CD14-positive monocyte (primary cell): ENCODE data around the gene CCL15. TPM values are rescaled to one million over a fixed set of nuclear protein-coding genes. Genes with fewer than 3 reads are reported as not detected.

Experiments
- DNase-seq, 3 donors: peaks; one replicate each; pipeline ENCODE4 v3.0.0-alpha.2; 2011 to 2022
- H2AFZ ChIP-seq: 2 replicates; pipeline ENCODE4 v1.6.0; 2012; ENCODE audit warnings: mild to moderate bottlenecking, low read depth, low read length, inconsistent platforms; ENCODE audit not compliant: insufficient read depth, poor library complexity, severe bottlenecking
- H3K27ac ChIP-seq, 2 donors: 1 replicate in 1 of 2; 2 replicates in 1 of 2; pipeline ENCODE4 v1.5.1; 2012 to 2013; ENCODE audit warnings: low read length in 2 of 2, control low read depth in 1 of 2, inconsistent platforms in 1 of 2, low read depth in 1 of 2, mild to moderate bottlenecking in 1 of 2
- H3K27me3 ChIP-seq, 2 donors: one replicate each; pipeline versions ENCODE4 v1.6.0 to v1.6.1; 2011 to 2013; ENCODE audit warnings: low read length in 2 of 2; ENCODE audit not compliant: control insufficient read depth in 2 of 2, insufficient read depth in 2 of 2
- H3K36me3 ChIP-seq, 2 donors: replicated peaks in 1 of 2; 1 replicate in 1 of 2; 2 replicates in 1 of 2; pipeline versions ENCODE4 v1.5.1 to v1.6.1; 2012 to 2013; ENCODE audit warnings: low read length in 2 of 2, control low read depth in 1 of 2, inconsistent platforms in 1 of 2, mild to moderate bottlenecking in 1 of 2; ENCODE audit not compliant: insufficient read depth in 2 of 2, control insufficient read depth in 1 of 2
- H3K4me1 ChIP-seq, 2 donors: 1 replicate in 1 of 2; 2 replicates in 1 of 2; pipeline versions ENCODE4 v1.5.1 to v1.6.1; 2012 to 2013; ENCODE audit warnings: low read length in 2 of 2, control low read depth in 1 of 2, inconsistent platforms in 1 of 2, mild to moderate bottlenecking in 1 of 2, moderate library complexity in 1 of 2; ENCODE audit not compliant: insufficient read depth in 2 of 2, control insufficient read depth in 1 of 2
- H3K4me2 ChIP-seq: replicated peaks from 2 replicates; pipeline ENCODE3; 2012; ENCODE audit warnings: low read length, moderate library complexity, mild to moderate bottlenecking; ENCODE audit not compliant: poor library complexity, severe bottlenecking; ENCODE audit errors: extremely low read depth
- H3K4me3 ChIP-seq, 3 experiments: fragments of 200-600 bp in 1 of 3; sonication (generic) in 1 of 3; replicated peaks in 1 of 3; 1 replicate in 2 of 3; 2 replicates in 1 of 3; pipeline ENCODE4 v1.5.1; 2011 to 2013; ENCODE audit warnings: low read length in 3 of 3, mild to moderate bottlenecking in 3 of 3, control low read depth in 2 of 3, low read depth in 2 of 3, inconsistent platforms in 1 of 3, moderate library complexity in 1 of 3
- H3K79me2 ChIP-seq: 2 replicates; pipeline ENCODE4 v1.6.0; 2012; ENCODE audit warnings: mild to moderate bottlenecking, control low read depth, inconsistent platforms, low read length, moderate library complexity; ENCODE audit not compliant: insufficient read depth
- H3K9ac ChIP-seq: 2 replicates; pipeline ENCODE4 v1.6.0; 2017; ENCODE audit warnings: low read length, mild to moderate bottlenecking; ENCODE audit not compliant: insufficient read depth, poor library complexity, severe bottlenecking
- H3K9me3 ChIP-seq, 2 donors: replicated peaks in 1 of 2; 1 replicate in 1 of 2; 2 replicates in 1 of 2; pipeline versions ENCODE4 v1.5.1 to v1.6.1; 2012 to 2013; ENCODE audit warnings: low read length in 2 of 2, control low read depth in 1 of 2; ENCODE audit not compliant: control insufficient read depth in 1 of 2, insufficient read depth in 1 of 2
- H4K20me1 ChIP-seq: 2 replicates; pipeline ENCODE4 v1.6.0; 2012; ENCODE audit warnings: mild to moderate bottlenecking, low read length, control low read depth, moderate library complexity; ENCODE audit not compliant: insufficient read depth
- H3K27ac Mint-ChIP-seq, 7 donors: one replicate each; pipeline ENCODE4 v1.8.0; 2020; ENCODE audit warnings: mild to moderate bottlenecking in 7 of 7, mixed read lengths in 7 of 7, moderate library complexity in 6 of 7, inconsistent platforms in 2 of 7
- H3K27me3 Mint-ChIP-seq, 3 donors: one replicate each; pipeline ENCODE4 v1.8.0; 2021 to 2022; ENCODE audit warnings: low read depth in 3 of 3, mild to moderate bottlenecking in 3 of 3, mixed read lengths in 3 of 3, moderate library complexity in 3 of 3, inconsistent platforms in 1 of 3
- H3K36me3 Mint-ChIP-seq, 2 donors: one replicate each; pipeline ENCODE4 v1.8.0; 2020; ENCODE audit warnings: mixed read lengths in 2 of 2, inconsistent platforms in 1 of 2, mild to moderate bottlenecking in 1 of 2
- H3K4me1 Mint-ChIP-seq: one replicate; pipeline ENCODE4 v1.8.0; 2020; ENCODE audit warnings: mild to moderate bottlenecking, mixed read lengths
- H3K4me3 Mint-ChIP-seq, 2 donors: one replicate each; pipeline ENCODE4 v1.8.0; 2020; ENCODE audit warnings: mild to moderate bottlenecking in 2 of 2, mixed read lengths in 2 of 2, moderate library complexity in 1 of 2
- H3K9me3 Mint-ChIP-seq, 7 donors: one replicate each; pipeline ENCODE4 v1.8.0; 2020 to 2022; ENCODE audit warnings: mixed read lengths in 7 of 7, mild to moderate bottlenecking in 6 of 7, moderate library complexity in 6 of 7, inconsistent platforms in 2 of 7
- WGBS: methylation state at CpG from one replicate; pipeline ENCODE4 v1.1.5; 2013; ENCODE audit warnings: missing lambda C conversion rate; ENCODE audit not compliant: insufficient coverage; 5-methylcytosine and 5-hydroxymethylcytosine counted together
- intact Hi-C, 2 donors: fragments of 100-400 bp; cut with micrococcal nuclease; formaldehyde crosslinking; loops; one replicate each; pipeline versions ENCODE4 v1.15.0 to v1.15.1; 2023
- polyA plus RNA-seq, 3 donors: library from polyadenylated mRNA; depleted of rRNA in 1 of 3; unstranded in 2 of 3; stranded (reverse) in 1 of 3; fragments of 300-500 nt in 2 of 3; fragments of >200 nt in 1 of 3; fragmentation: Illumina TruSeq in 2 of 3; gene quantifications; 1 replicate in 2 of 3; 2 replicates in 1 of 3; pipeline ENCODE4 v1.2.3, GENCODE V29; 2012 to 2021
- TF ChIP-seq, protein P1 (sequence below): fragments of 200-600 bp; IDR thresholded peaks from one replicate; pipeline ENCODE4 v1.8.0; 2022; ENCODE audit warnings: antibody characterized with exemption, mild to moderate bottlenecking

The CCL15 gene
- polyA plus RNA-seq, 3 donors, result not detected

DNA sequence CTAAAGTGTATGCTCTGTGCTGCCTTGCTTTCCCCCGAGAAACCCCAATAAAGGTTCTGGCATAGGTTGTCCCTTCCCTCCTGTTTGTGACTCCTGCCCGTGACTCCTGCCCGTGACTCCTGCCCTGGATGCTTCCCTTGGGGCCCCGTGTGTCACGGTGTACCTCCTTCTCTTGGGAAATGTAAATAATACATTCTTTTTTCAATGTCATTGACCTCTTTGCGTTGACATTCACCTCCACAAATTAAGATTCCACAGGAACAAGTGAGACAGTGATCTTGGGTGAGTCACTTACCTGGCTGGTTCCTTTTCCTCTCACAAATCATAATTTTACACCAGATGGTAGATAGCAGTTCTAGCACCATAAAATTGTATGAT lies 632 bp downstream of the CCL15 start:
- H3K4me1 Mint-ChIP-seq, result peaks cover 11% of the 10 kb centered on the region
- H3K27ac Mint-ChIP-seq, result no peak overlapping the region
- Histone ChIP-seq H3K4me1 (no peaks in the 10 kb centered on the region), H3K4me2 (no peak overlapping the region), H3K36me3 (no peaks in the 10 kb centered on the region), H4K20me1 (no peaks in the 10 kb centered on the region), H3K27ac (no peak overlapping the region), H3K79me2 (no peaks in the 10 kb centered on the region), H2AFZ (no peak overlapping the region), H3K4me3 (no peak overlapping the region), H3K27me3 (no peaks in the 10 kb centered on the region), H3K9ac (no peak overlapping the region), H3K9me3 (no peaks in the 10 kb centered on the region)
- 91% methylated on average over 1 of the region's 6 CpGs for WGBS
- TF ChIP-seq, protein P1, sequence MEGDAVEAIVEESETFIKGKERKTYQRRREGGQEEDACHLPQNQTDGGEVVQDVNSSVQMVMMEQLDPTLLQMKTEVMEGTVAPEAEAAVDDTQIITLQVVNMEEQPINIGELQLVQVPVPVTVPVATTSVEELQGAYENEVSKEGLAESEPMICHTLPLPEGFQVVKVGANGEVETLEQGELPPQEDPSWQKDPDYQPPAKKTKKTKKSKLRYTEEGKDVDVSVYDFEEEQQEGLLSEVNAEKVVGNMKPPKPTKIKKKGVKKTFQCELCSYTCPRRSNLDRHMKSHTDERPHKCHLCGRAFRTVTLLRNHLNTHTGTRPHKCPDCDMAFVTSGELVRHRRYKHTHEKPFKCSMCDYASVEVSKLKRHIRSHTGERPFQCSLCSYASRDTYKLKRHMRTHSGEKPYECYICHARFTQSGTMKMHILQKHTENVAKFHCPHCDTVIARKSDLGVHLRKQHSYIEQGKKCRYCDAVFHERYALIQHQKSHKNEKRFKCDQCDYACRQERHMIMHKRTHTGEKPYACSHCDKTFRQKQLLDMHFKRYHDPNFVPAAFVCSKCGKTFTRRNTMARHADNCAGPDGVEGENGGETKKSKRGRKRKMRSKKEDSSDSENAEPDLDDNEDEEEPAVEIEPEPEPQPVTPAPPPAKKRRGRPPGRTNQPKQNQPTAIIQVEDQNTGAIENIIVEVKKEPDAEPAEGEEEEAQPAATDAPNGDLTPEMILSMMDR, result no peak
- intact Hi-C loops, result no loop called here
- H3K9me3 Mint-ChIP-seq, result no peaks in the 10 kb centered on the region
- H3K27me3 Mint-ChIP-seq, result peaks cover 0 to 4% (median 2%) of the 10 kb centered on the region in 3 donors
- no peak for DNase-seq
- H3K36me3 Mint-ChIP-seq, result no peaks in the 10 kb centered on the region
- no peak overlapping the region for H3K4me3 Mint-ChIP-seq

DNA sequence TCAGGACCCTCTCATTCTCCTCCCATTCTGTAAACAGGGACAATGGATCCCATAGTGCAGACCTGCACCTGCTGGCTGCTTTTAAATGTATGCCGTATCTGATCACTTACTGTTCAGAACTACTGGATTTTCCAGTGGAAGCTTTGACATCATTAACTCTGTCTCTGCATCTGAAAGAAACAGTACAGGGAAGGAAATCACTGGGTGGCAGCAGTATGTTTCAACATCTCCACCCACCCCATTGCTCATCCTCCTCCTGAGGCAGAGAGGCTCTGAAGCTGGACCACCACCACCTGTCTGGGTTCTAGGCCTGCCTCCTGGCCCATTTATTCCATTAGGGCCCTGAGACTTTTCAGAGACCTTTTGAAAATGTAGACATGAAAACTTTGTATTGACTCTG lies 2.6 kb downstream of the CCL15 start:
- Mint-ChIP-seq H3K36me3 (no peaks in the 10 kb centered on the region), H3K9me3 (no peaks in the 10 kb centered on the region), H3K27me3 (peaks cover 0 to 4% (median 2%) of the 10 kb centered on the region in 3 donors), H3K4me3 (no peak overlapping the region), H3K27ac (no peak overlapping the region), H3K4me1 (peaks cover 6% of the 10 kb centered on the region)
- H3K27ac ChIP-seq, result no peak overlapping the region
- no peak overlapping the region for H3K9ac ChIP-seq
- H2AFZ ChIP-seq, result no peak overlapping the region
- WGBS, result 86% methylated on average over 1 of the region's 1 CpG
- no peaks in the 10 kb centered on the region for H3K27me3 ChIP-seq
- intact Hi-C loops, result no loop called here
- no peaks in the 10 kb centered on the region for H4K20me1 ChIP-seq
- H3K4me3 ChIP-seq, result no peak overlapping the region
- TF ChIP-seq, protein P1, result no peak
- no peaks in the 10 kb centered on the region for H3K79me2 ChIP-seq
- no peaks in the 10 kb centered on the region for H3K4me1 ChIP-seq
- DNase-seq, result no peak
- no peaks in the 10 kb centered on the region for H3K9me3 ChIP-seq
- H3K4me2 ChIP-seq, result no peak overlapping the region
- H3K36me3 ChIP-seq, result no peaks in the 10 kb centered on the region
